ENCODE results near the gene TM2D1. TPM values are rescaled to one million over a fixed set of nuclear protein-coding genes. Genes with fewer than 3 reads are reported as not detected.

The TM2D1 gene
- total RNA-seq, 1 experiment from 2014 or later, result 22.7 TPM

DNA sequence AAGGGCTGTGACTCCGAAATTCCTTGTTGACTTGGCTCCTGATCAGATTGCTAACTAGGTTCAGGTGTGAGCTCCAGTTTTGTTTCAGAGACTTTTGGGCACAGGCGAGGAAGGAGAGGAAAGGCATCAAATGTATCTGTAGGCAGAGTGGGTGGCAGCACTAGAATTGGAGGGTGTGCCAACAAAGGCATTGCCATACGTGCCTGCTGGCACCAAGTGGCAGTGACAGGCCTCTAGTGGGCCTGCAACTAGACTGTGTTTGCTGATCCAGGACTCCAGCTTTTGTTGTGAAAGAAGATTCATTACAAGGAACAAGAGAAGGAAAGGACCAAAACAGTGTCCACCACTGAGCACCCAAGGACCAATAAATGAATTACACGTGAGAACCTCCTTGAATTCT, 79.5 kb downstream of the TM2D1 start:
- Histone ChIP-seq H3K36me3 (ENCODE audit: control insufficient read depth in 1 of 2, insufficient read depth in 2 of 2, low read length in 2 of 2) (no peaks in the 10 kb centered on the region), H3K4me2 (ENCODE audit: low read length) (no peak overlapping the region), H3K9ac (ENCODE audit: low read length) (no peak overlapping the region), H3K27me3 (ENCODE audit: insufficient read depth, low read length) (no peaks in the 10 kb centered on the region), H3K4me1 (ENCODE audit: control insufficient read depth in 1 of 2, insufficient read depth in 2 of 2, low read length in 2 of 2) (peaks cover 2 to 11% of the 10 kb centered on the region in 2 experiments; a peak in 3 of 4 replicates), H4K20me1 (ENCODE audit: insufficient read depth) (no peaks in the 10 kb centered on the region), H3K9me2 (ENCODE audit: insufficient read depth) (no peaks in the 10 kb centered on the region), H3K27ac (ENCODE audit: low read depth, low read length) (no peak overlapping the region), H2AFZ (ENCODE audit: low read depth, low read length, poor library complexity, severe bottlenecking) (no peak overlapping the region), H3K79me2 (ENCODE audit: insufficient read depth, low read length) (no peaks in the 10 kb centered on the region), H3K9me3 (ENCODE audit: control insufficient read depth in 1 of 2, insufficient read depth in 1 of 2, low read depth in 1 of 2, low read length in 2 of 2) (no peaks in the 10 kb centered on the region), H3K4me3 (replicated peaks in 1 of 2; ENCODE audit: low read depth in 1 of 2, low read length in 2 of 2) (no peak overlapping the region)
- ChIA-PET CTCF (no interaction called here), RAD21 (ENCODE audit: low non-redundant PET in 1 of 2, low total read pairs in 2 of 2, uncharacterized antibody in 2 of 2, unreplicated experiment in 2 of 2) (no interaction called here), POLR2A (interaction anchor here (1.1 kb wide), 1 partner anchor 24 kb away, joined by 3 read pairs; no protein-coding TSS in a partner anchor)
- TF ChIP-seq POLR2AphosphoS5 (IDR thresholded peaks at IDR 0.05; ENCODE audit: low read depth, low read length), result no peak
- no peak for TF ChIP-seq POLR2A (IDR thresholded peaks at IDR 0.05; ENCODE audit: borderline replicate concordance, extremely low read depth, insufficient read depth, insufficient read length)
- TF ChIP-seq SIN3A (IDR thresholded peaks at IDR 0.05; ENCODE audit: low read depth), result no peak
- TF ChIP-seq EGR1 (IDR thresholded peaks at IDR 0.05; ENCODE audit: low read depth), result no peak
- no peak for TF ChIP-seq EZH2 (IDR thresholded peaks at IDR 0.05)
- no peak for TF ChIP-seq ZNF274 (IDR thresholded peaks at IDR 0.05; ENCODE audit: low read depth, low read length)
- TF ChIP-seq EZH2phosphoT487 (IDR thresholded peaks at IDR 0.05; ENCODE audit: borderline replicate concordance), result no peak
- TF ChIP-seq, protein P1, sequence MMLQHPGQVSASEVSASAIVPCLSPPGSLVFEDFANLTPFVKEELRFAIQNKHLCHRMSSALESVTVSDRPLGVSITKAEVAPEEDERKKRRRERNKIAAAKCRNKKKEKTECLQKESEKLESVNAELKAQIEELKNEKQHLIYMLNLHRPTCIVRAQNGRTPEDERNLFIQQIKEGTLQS (IDR thresholded peaks at IDR 0.05), result no peak
- no peak for TF ChIP-seq SP1 (IDR thresholded peaks at IDR 0.05; ENCODE audit: low read depth)
- TF ChIP-seq, protein P2, sequence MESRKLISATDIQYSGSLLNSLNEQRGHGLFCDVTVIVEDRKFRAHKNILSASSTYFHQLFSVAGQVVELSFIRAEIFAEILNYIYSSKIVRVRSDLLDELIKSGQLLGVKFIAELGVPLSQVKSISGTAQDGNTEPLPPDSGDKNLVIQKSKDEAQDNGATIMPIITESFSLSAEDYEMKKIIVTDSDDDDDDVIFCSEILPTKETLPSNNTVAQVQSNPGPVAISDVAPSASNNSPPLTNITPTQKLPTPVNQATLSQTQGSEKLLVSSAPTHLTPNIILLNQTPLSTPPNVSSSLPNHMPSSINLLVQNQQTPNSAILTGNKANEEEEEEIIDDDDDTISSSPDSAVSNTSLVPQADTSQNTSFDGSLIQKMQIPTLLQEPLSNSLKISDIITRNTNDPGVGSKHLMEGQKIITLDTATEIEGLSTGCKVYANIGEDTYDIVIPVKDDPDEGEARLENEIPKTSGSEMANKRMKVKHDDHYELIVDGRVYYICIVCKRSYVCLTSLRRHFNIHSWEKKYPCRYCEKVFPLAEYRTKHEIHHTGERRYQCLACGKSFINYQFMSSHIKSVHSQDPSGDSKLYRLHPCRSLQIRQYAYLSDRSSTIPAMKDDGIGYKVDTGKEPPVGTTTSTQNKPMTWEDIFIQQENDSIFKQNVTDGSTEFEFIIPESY (IDR thresholded peaks at IDR 0.05; ENCODE audit: extremely low read depth, insufficient replicate concordance, low read length), result no peak
- ATAC-seq (no peak), DNase-seq (ENCODE audit: low read depth, low spot score) (no peak)
- intact Hi-C loops (cut with micrococcal nuclease), result loop anchor here (10.0 kb wide), 2 partner anchors 671 to 1671 kb away; no protein-coding TSS in a partner anchor
- no TSS peak for BruUV-seq (replicated peaks)

All from HCT116 (cell line).